Mesenchymal stem cell (in vitro differentiated cells and primary cell): ENCODE results near the gene TPO.
"Not testable (repeated sequence)": the region's sequence is repeated elsewhere in the genome, so short reads cannot be mapped to it uniquely, and the experiment has no call there.

ENCODE experiments used
- DNase-seq: peaks from one replicate; pipeline ENCODE4 v3.0.0-alpha.2; 2013
- H2AFZ ChIP-seq: one replicate; pipeline ENCODE4 v1.6.1; 2013; ENCODE audit warnings: low read depth, mild to moderate bottlenecking, control low read depth, inconsistent platforms, low read length, moderate library complexity
- H2AK5ac ChIP-seq: 2 replicates; pipeline ENCODE4 v1.6.1; 2013; ENCODE audit warnings: low read length, moderate library complexity, mild to moderate bottlenecking, inconsistent platforms; ENCODE audit not compliant: severe bottlenecking
- H2BK120ac ChIP-seq: one replicate; pipeline ENCODE4 v1.6.1; 2013; ENCODE audit warnings: low read depth, mild to moderate bottlenecking, inconsistent platforms, low read length, moderate library complexity
- H2BK12ac ChIP-seq, 2 experiments: one replicate each; pipeline ENCODE4 v1.6.1; 2013; ENCODE audit warnings: inconsistent platforms in 2 of 2, low read length in 2 of 2, mild to moderate bottlenecking in 2 of 2, moderate library complexity in 2 of 2, control low read depth in 1 of 2
- H2BK15ac ChIP-seq: one replicate; pipeline ENCODE4 v1.6.1; 2013; ENCODE audit warnings: mild to moderate bottlenecking, low read depth, inconsistent platforms; ENCODE audit not compliant: poor library complexity, severe bottlenecking
- H2BK5ac ChIP-seq: 2 replicates; pipeline ENCODE4 v1.6.1; 2013; ENCODE audit warnings: low read depth, mild to moderate bottlenecking, low read length, control low read depth, inconsistent platforms; ENCODE audit not compliant: poor library complexity, severe bottlenecking
- H3K14ac ChIP-seq, 2 experiments: one replicate each; pipeline ENCODE4 v1.6.1; 2013; ENCODE audit warnings: inconsistent platforms in 2 of 2, low read length in 2 of 2, control low read depth in 1 of 2, mild to moderate bottlenecking in 1 of 2, moderate library complexity in 1 of 2
- H3K18ac ChIP-seq, 2 experiments: one replicate each; pipeline ENCODE4 v1.6.1; 2013; ENCODE audit warnings: inconsistent platforms in 2 of 2, low read length in 2 of 2, control low read depth in 1 of 2, low read depth in 1 of 2, mild to moderate bottlenecking in 1 of 2
- H3K23ac ChIP-seq, 2 experiments: one replicate each; pipeline ENCODE4 v1.6.1; 2013; ENCODE audit warnings: inconsistent platforms in 2 of 2, low read length in 2 of 2, mild to moderate bottlenecking in 2 of 2, moderate library complexity in 2 of 2, control low read depth in 1 of 2
- H3K27ac ChIP-seq: 2 replicates; pipeline ENCODE4 v1.5.1; 2013; ENCODE audit warnings: mild to moderate bottlenecking, moderate library complexity, low read length, control low read depth, inconsistent platforms; ENCODE audit not compliant: poor library complexity, severe bottlenecking
- H3K27me3 ChIP-seq, 2 experiments: 2 replicates each; pipeline versions ENCODE4 v1.6.1 to v1.7.0; 2013; ENCODE audit warnings: low read length in 2 of 2, mild to moderate bottlenecking in 2 of 2, moderate library complexity in 2 of 2, control low read depth in 1 of 2, inconsistent platforms in 1 of 2; ENCODE audit not compliant: control insufficient read depth in 1 of 2, insufficient read depth in 1 of 2
- H3K36me3 ChIP-seq, 2 experiments: 2 replicates each; pipeline versions ENCODE4 v1.6.1 to v1.7.0; 2013; ENCODE audit warnings: low read length in 2 of 2, control low read depth in 1 of 2, inconsistent platforms in 1 of 2, low read depth in 1 of 2, mild to moderate bottlenecking in 1 of 2; ENCODE audit not compliant: insufficient read depth in 2 of 2, control insufficient read depth in 1 of 2
- H3K4ac ChIP-seq, 2 experiments: one replicate each; pipeline ENCODE4 v1.6.1; 2013; ENCODE audit warnings: inconsistent platforms in 2 of 2, low read length in 2 of 2, mild to moderate bottlenecking in 2 of 2, moderate library complexity in 2 of 2, control low read depth in 1 of 2, low read depth in 1 of 2
- H3K4me1 ChIP-seq: 2 replicates; pipeline ENCODE4 v1.6.1; 2013; ENCODE audit warnings: low read depth, low read length, control low read depth; ENCODE audit not compliant: control insufficient read depth, insufficient read depth
- H3K4me2 ChIP-seq: 2 replicates; pipeline ENCODE4 v1.6.1; 2013; ENCODE audit warnings: low read length, mild to moderate bottlenecking, inconsistent platforms; ENCODE audit not compliant: poor library complexity, severe bottlenecking
- H3K4me3 ChIP-seq, 2 experiments: 2 replicates each; pipeline versions ENCODE4 v1.5.1 to v1.7.0; 2013; ENCODE audit warnings: low read length in 2 of 2, mild to moderate bottlenecking in 2 of 2, control low read depth in 1 of 2, low read depth in 1 of 2; ENCODE audit not compliant: insufficient read depth in 1 of 2
- H3K79me1 ChIP-seq: replicated peaks from 2 replicates; pipeline ENCODE4 v1.6.1; 2013; ENCODE audit warnings: mild to moderate bottlenecking, control low read depth, low read length, inconsistent platforms; ENCODE audit not compliant: poor library complexity, severe bottlenecking
- H3K9ac ChIP-seq: 2 replicates; pipeline ENCODE4 v1.7.0; 2013; ENCODE audit warnings: mild to moderate bottlenecking, low read length, moderate library complexity
- H3K9me3 ChIP-seq: 2 replicates; pipeline ENCODE4 v1.7.0; 2013; ENCODE audit warnings: mild to moderate bottlenecking, low read length; ENCODE audit not compliant: control insufficient read depth
- H4K8ac ChIP-seq: one replicate; pipeline ENCODE4 v1.6.1; 2013; ENCODE audit warnings: inconsistent platforms, mild to moderate bottlenecking, low read length, moderate library complexity
- H4K91ac ChIP-seq: one replicate; pipeline ENCODE4 v1.6.1; 2013; ENCODE audit warnings: mild to moderate bottlenecking, low read length, inconsistent platforms
- WGBS: methylation state at CpG from one replicate; pipeline ENCODE4 v1.1.7; 2013; ENCODE audit warnings: mixed read lengths; 5-methylcytosine and 5-hydroxymethylcytosine counted together

Gene TPO

GRCh38 chr2:1567556-1568344, 154.5 kb downstream of the TPO start:
- no peak overlapping the region for H2AFZ ChIP-seq
- no peak overlapping the region for H2BK5ac ChIP-seq
- no peak overlapping the region for H3K23ac ChIP-seq
- no peak overlapping the region for H3K18ac ChIP-seq
- H3K27ac ChIP-seq = no peak overlapping the region
- WGBS = 96% methylated on average over 30 of the region's 34 CpGs
- no peak overlapping the region for H2BK12ac ChIP-seq
- H3K4me3 ChIP-seq = no peak overlapping the region
- H4K8ac ChIP-seq = no peak overlapping the region
- no peak overlapping the region for H3K4me2 ChIP-seq
- H3K14ac ChIP-seq = no peak overlapping the region
- no peak overlapping the region for H2BK15ac ChIP-seq
- no peak overlapping the region for H3K4ac ChIP-seq
- no peak for DNase-seq
- no peak overlapping the region for H4K91ac ChIP-seq
- peaks cover 0 to 6% of the 10 kb centered on the region in 2 experiments for H3K36me3 ChIP-seq
- no peaks in the 10 kb centered on the region for H3K79me1 ChIP-seq
- H3K9ac ChIP-seq = no peak overlapping the region
- H2AK5ac ChIP-seq = peak overlapping the region; percentile 31
- no peak overlapping the region for H2BK120ac ChIP-seq
- H3K4me1 ChIP-seq = peaks cover 7% of the 10 kb centered on the region
- H3K27me3 ChIP-seq = peaks cover 0 to 15% of the 10 kb centered on the region in 2 experiments
- no peaks in the 10 kb centered on the region for H3K9me3 ChIP-seq

- H2BK120ac ChIP-seq, H2AK5ac ChIP-seq, H3K9me3 ChIP-seq, H3K18ac ChIP-seq, DNase-seq, H2BK15ac ChIP-seq, H3K4me2 ChIP-seq, H3K36me3 ChIP-seq, H3K4me3 ChIP-seq, H3K79me1 ChIP-seq, H3K27ac ChIP-seq, H3K9ac ChIP-seq, H4K8ac ChIP-seq, H3K23ac ChIP-seq, H4K91ac ChIP-seq, H3K4ac ChIP-seq, H2BK5ac ChIP-seq, H3K14ac ChIP-seq, H3K4me1 ChIP-seq, H2BK12ac ChIP-seq, H2AFZ ChIP-seq: not testable (repeated sequence)
- H3K27me3 ChIP-seq = peaks cover 0 to 13% of the 10 kb centered on the region in 2 experiments
- 92% methylated on average over 9 of the region's 39 CpGs for WGBS
Observed at GRCh38 chr2:1568345-1568668, 155.0 kb downstream of the TPO start.

- H3K4me2 ChIP-seq = no peak overlapping the region
- 80% methylated on average over 10 of the region's 10 CpGs for WGBS
- no peak overlapping the region for H2BK15ac ChIP-seq
- peaks cover 3% of the 10 kb centered on the region for H3K4me1 ChIP-seq
- no peak overlapping the region for H2AFZ ChIP-seq
- no peak overlapping the region for H2AK5ac ChIP-seq
- H3K9me3 ChIP-seq = no peaks in the 10 kb centered on the region
- H3K23ac ChIP-seq = no peak overlapping the region
- no peak overlapping the region for H3K9ac ChIP-seq
- H3K18ac ChIP-seq = no peak overlapping the region
- H3K36me3 ChIP-seq = no peaks in the 10 kb centered on the region
- no peak overlapping the region for H3K27ac ChIP-seq
- H4K91ac ChIP-seq = no peak overlapping the region
- no peak for DNase-seq
- H3K4ac ChIP-seq = no peak overlapping the region
- no peak overlapping the region for H3K4me3 ChIP-seq
- H3K79me1 ChIP-seq = no peaks in the 10 kb centered on the region
- H4K8ac ChIP-seq = no peak overlapping the region
- no peak overlapping the region for H2BK5ac ChIP-seq
- no peak overlapping the region for H3K14ac ChIP-seq
- peaks cover 0 to 11% of the 10 kb centered on the region in 2 experiments for H3K27me3 ChIP-seq
- no peak overlapping the region for H2BK12ac ChIP-seq
- no peak overlapping the region for H2BK120ac ChIP-seq
Observed at GRCh38 chr2:1569879-1570450, 156.7 kb downstream of the TPO start.

GRCh38 chr2:1571477-1572417, 158.5 kb downstream of the TPO start:
- Histone ChIP-seq H2AK5ac (no peak overlapping the region), H3K27me3 (peaks cover 0 to 7% of the 10 kb centered on the region in 2 experiments), H3K9me3 (no peaks in the 10 kb centered on the region), H3K4me3 (peak overlapping the region in 1 of 2 experiments; percentile 38), H2BK12ac (no peak overlapping the region), H3K9ac (no peak overlapping the region), H3K27ac (no peak overlapping the region), H3K4me2 (no peak overlapping the region), H3K79me1 (no peaks in the 10 kb centered on the region), H2BK15ac (no peak overlapping the region), H2BK120ac (no peak overlapping the region), H3K4me1 (peaks cover 3% of the 10 kb centered on the region), H3K14ac (no peak overlapping the region), H3K36me3 (no peaks in the 10 kb centered on the region), H3K4ac (no peak overlapping the region), H4K91ac (no peak overlapping the region), H3K23ac (no peak overlapping the region), H4K8ac (no peak overlapping the region), H2BK5ac (no peak overlapping the region), H3K18ac (no peak overlapping the region), H2AFZ (no peak overlapping the region)
- WGBS = 77% methylated on average over 15 of the region's 17 CpGs
- DNase-seq = no peak
